HAP-1 (cell line): ENCODE measurements around the gene GEMIN5.
A peak's percentile ranks its signal among the peaks of the same experiment; 100 is the strongest.
"Not testable (repeated sequence)": the region's sequence is repeated elsewhere in the genome, so short reads cannot be mapped to it uniquely, and the experiment has no call there.

Source experiments
- DNase-seq, 2 experiments: peaks; one replicate each; pipeline ENCODE4 v3.0.0-alpha.2; 2016 to 2020; ENCODE audit warnings: low spot score in 2 of 2
- H3K27me3 ChIP-seq: fragments of 250-450 bp; sonication (Bioruptor Pico); 2 replicates; pipeline ENCODE4 v1.5.1; 2020; ENCODE audit warnings: low read depth, mild to moderate bottlenecking, moderate library complexity
- H3K36me3 ChIP-seq: fragments of 250-450 bp; sonication (Bioruptor Pico); replicated peaks from 2 replicates; pipeline ENCODE4 v1.5.1; 2020; ENCODE audit warnings: mild to moderate bottlenecking
- H3K4me1 ChIP-seq: fragments of 250-450 bp; sonication (Bioruptor Pico); 2 replicates; pipeline ENCODE4 v1.5.1; 2020; ENCODE audit warnings: mild to moderate bottlenecking
- H3K4me3 ChIP-seq: fragments of 250-450 bp; sonication (Bioruptor Pico); 2 replicates; pipeline ENCODE4 v1.5.1; 2020; ENCODE audit warnings: mild to moderate bottlenecking, moderate library complexity
- H3K9me3 ChIP-seq: fragments of 250-450 bp; sonication (Bioruptor Pico); 2 replicates; pipeline ENCODE4 v1.5.1; 2020; ENCODE audit warnings: mild to moderate bottlenecking, moderate library complexity
- in situ Hi-C: fragments of 300-500 bp; cut with MboI; formaldehyde crosslinking; loops from 3 replicates; pipeline ENCODE4 v1.14.3; 2020; ENCODE audit warnings: low sequenced_read_pairs, inconsistent platforms, mixed read lengths

Gene GEMIN5

GRCh38 chr5:154937718-154938466 lies at the start of gene GEMIN5:
TSS of gene GEMIN5 (minus strand) at chr5:154938211. CDS start at chr5:154938133, 78 bp downstream.
- peaks cover 13% of the 10 kb centered on the region for H3K4me1 ChIP-seq
- in situ Hi-C loops = no loop called here
- no peaks in the 10 kb centered on the region for H3K9me3 ChIP-seq
- peak within 1 kb of the TSS; percentile 78 for H3K4me3 ChIP-seq
- DNase-seq = peak; percentile 80 to 91
- no peaks in the 10 kb centered on the region for H3K27me3 ChIP-seq
- H3K36me3 ChIP-seq = peaks cover 18% of the 10 kb centered on the region

GRCh38 chr5:154986151-154986550 lies 48.1 kb upstream of the GEMIN5 start:
- Histone ChIP-seq H3K9me3 (no peaks in the 10 kb centered on the region), H3K36me3 (no peaks in the 10 kb centered on the region), H3K4me1 (no peaks in the 10 kb centered on the region; the same call in 1 of the 2 replicates), H3K4me3 (no peak overlapping the region), H3K27me3 (peaks cover 9% of the 10 kb centered on the region)
- in situ Hi-C loops = no loop called here
- DNase-seq = no peak

DNA sequence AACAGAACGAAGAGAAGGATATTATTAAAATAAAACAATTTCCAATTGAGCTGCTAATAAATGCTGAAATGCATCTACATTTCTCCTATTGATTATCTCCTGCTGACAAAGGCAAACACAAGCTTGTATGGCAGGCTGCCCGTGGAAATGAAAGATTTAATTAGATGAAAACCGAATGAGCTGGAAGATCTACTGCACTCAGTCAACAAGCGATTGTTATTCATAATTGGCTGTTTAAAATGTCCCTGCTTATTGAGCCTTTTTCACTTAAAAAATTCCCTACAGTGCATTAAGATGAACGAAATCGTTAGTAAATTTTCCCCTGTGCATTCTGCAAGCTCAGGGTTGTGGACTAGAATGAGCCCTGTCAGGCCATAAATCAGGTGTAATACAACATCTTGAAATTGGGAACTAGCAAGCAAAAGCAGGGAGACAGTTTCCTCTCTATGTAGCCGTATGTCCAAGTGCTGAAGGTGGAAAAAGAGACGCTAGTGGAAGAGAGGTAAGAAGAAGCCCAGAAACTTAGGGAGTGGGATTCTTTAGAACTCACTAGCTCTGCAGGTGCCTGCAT lies 47.0 kb upstream of the GEMIN5 start:
- peak in 1 of 2 experiments; percentile 4 for DNase-seq
- no peaks in the 10 kb centered on the region for H3K9me3 ChIP-seq
- H3K36me3 ChIP-seq = no peaks in the 10 kb centered on the region
- in situ Hi-C loops = no loop called here
- H3K27me3 ChIP-seq = peaks cover 9% of the 10 kb centered on the region
- no peak overlapping the region for H3K4me3 ChIP-seq
- H3K4me1 ChIP-seq = no peaks in the 10 kb centered on the region; the same call in 1 of the 2 replicates

GRCh38 chr5:154978294-154978693 lies 40.3 kb upstream of the GEMIN5 start:
- in situ Hi-C loops, H3K36me3 ChIP-seq, H3K9me3 ChIP-seq, H3K4me3 ChIP-seq, DNase-seq, H3K4me1 ChIP-seq, H3K27me3 ChIP-seq: not testable (repeated sequence)

DNA sequence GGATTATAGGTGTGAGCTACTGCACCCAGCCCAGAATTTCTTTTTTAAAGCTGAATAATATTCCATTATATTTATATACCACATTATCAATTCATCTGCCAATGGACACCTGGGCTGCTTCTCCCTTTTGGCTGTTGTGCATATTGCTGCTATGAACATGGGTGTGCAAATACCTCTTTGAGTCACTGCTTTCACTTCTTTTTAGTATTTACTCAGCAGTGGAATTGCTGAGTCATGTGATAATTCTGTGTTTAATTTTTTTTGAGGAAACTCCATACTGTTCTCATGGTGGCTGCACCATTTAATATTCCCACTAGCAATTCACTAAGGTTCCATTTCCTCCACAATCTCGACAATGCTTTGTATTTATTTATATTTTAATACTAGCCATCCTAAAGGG lies 39.4 kb upstream of the GEMIN5 start:
- in situ Hi-C loops = no loop called here
- Histone ChIP-seq H3K4me3 (no peak overlapping the region), H3K36me3 (no peaks in the 10 kb centered on the region), H3K9me3 (no peaks in the 10 kb centered on the region), H3K27me3 (no peaks in the 10 kb centered on the region), H3K4me1 (no peaks in the 10 kb centered on the region)
- no peak for DNase-seq

- DNase-seq, H3K9me3 ChIP-seq, H3K4me1 ChIP-seq, H3K27me3 ChIP-seq, in situ Hi-C loops, H3K36me3 ChIP-seq, H3K4me3 ChIP-seq: not testable (repeated sequence)
These were observed 38.1 kb upstream of the GEMIN5 start for GRCh38 chr5:154976082-154976481.

DNA sequence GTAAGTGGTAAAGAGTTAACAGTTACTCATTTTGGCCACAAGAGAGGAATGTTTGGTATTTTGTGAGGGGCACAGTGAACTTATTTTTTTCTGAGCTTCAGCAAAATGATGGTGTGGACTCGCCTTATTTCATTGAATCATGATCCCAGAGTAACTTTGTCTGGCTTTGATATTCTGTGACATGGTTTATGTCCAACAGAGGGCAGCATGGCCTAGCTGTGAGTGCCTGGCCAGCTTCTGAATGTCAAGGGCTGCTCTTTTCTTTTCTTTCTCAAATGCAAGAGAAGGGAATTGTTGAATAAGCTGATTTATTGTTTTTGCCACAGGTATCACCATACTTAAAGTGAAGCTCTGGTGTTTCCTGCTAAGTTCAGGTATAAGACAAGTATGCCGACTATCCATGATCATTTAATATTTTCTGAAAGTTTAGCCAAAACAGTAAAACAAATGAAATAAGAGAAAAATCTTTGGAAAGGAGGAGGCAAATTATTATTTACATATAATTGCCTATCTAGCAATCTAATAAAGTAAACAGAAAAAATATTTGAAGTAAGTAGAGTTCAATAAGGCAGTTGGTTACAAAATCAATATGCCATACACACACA lies 34.6 kb upstream of the GEMIN5 start:
- Histone ChIP-seq H3K36me3 (no peaks in the 10 kb centered on the region; the same call in 1 of the 2 replicates), H3K4me3 (no peak overlapping the region), H3K27me3 (no peaks in the 10 kb centered on the region), H3K4me1 (no peaks in the 10 kb centered on the region), H3K9me3 (no peaks in the 10 kb centered on the region)
- in situ Hi-C loops = no loop called here
- DNase-seq = peak; percentile 31 to 58

- in situ Hi-C loops = no loop called here
- Histone ChIP-seq H3K4me3 (no peak overlapping the region), H3K36me3 (peaks cover 5% of the 10 kb centered on the region), H3K27me3 (no peaks in the 10 kb centered on the region), H3K4me1 (no peaks in the 10 kb centered on the region), H3K9me3 (no peaks in the 10 kb centered on the region)
- no peak for DNase-seq
These were observed 33.5 kb upstream of the GEMIN5 start for GRCh38 chr5:154971501-154971900.

GRCh38 chr5:154970759-154971158 lies 32.7 kb upstream of the GEMIN5 start:
- Histone ChIP-seq H3K4me1 (no peaks in the 10 kb centered on the region), H3K36me3 (peaks cover 7% of the 10 kb centered on the region), H3K9me3 (no peaks in the 10 kb centered on the region), H3K4me3 (no peak overlapping the region), H3K27me3 (no peaks in the 10 kb centered on the region)
- in situ Hi-C loops = no loop called here
- no peak for DNase-seq

DNA sequence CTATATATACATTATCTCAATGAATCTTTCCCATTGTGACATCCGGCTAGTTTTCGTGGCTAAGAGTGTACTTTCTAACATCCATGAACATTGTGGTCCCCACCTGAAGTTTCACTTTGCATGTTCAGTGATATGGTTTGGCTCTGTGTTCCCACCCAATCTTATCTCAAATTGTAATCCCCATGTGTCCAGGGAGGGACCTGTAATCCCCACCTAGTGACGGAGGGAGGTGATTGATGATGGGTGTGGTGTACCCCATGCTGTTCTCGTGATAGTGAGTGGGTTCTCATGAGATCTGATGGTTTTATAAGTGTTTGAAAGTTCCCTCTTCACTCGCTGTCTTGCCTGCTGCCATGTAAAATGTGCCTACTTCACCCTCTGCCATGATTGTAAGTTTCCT lies 30.9 kb upstream of the GEMIN5 start:
- H3K9me3 ChIP-seq = no peaks in the 10 kb centered on the region
- H3K4me1 ChIP-seq = no peaks in the 10 kb centered on the region
- peaks cover 7% of the 10 kb centered on the region for H3K36me3 ChIP-seq
- H3K4me3 ChIP-seq = no peak overlapping the region
- DNase-seq = no peak
- no peaks in the 10 kb centered on the region for H3K27me3 ChIP-seq
- in situ Hi-C loops = no loop called here

GRCh38 chr5:154967421-154968024 lies 29.5 kb upstream of the GEMIN5 start:
- DNase-seq = peak; percentile 31 to 32
- in situ Hi-C loops = no loop called here
- H3K4me1 ChIP-seq = no peaks in the 10 kb centered on the region
- no peaks in the 10 kb centered on the region for H3K9me3 ChIP-seq
- H3K27me3 ChIP-seq = no peaks in the 10 kb centered on the region
- H3K36me3 ChIP-seq = peaks cover 7% of the 10 kb centered on the region
- no peak overlapping the region for H3K4me3 ChIP-seq

- Histone ChIP-seq H3K27me3 (no peaks in the 10 kb centered on the region), H3K4me3 (no peak overlapping the region), H3K36me3 (peaks cover 12% of the 10 kb centered on the region), H3K9me3 (no peaks in the 10 kb centered on the region), H3K4me1 (no peaks in the 10 kb centered on the region)
- in situ Hi-C loops = no loop called here
- DNase-seq = no peak
These were observed 28.9 kb upstream of the GEMIN5 start for GRCh38 chr5:154966874-154967273.

DNA sequence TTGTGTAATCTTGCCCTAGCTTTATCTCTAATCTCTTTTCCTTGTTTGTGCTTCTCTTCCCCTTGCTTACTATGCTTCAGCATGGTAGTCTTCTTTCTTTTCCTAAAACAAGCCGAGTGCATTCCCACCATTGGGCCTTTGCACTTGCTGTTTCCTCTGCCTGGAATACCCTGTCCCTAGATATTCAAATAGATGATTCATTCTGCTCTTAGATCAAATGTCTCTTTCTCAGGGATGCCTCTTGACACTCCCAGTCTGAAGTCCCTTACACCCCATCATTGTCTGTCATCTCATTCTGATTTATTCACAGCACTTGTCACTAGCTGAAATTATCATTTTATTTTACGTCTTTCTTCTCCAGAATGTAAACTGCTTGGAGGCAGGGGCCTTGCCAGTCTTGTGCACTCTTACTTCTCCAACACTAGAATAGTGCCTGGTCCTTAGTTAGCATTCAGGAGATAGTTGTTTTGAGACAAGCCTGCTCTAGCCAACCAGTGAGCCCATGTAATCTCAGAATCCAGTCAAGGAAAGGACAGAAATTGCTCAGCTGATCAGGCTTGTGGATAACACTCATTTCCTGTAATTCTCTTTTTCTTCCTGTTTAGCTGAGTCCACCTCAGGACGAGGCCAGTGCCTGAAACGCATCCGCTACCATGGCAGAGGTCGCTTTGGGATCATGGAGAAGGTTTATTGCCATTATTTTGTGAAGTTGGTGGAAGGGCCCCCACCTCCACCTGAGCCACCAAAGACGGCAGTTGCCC lies 28.2 kb upstream of the GEMIN5 start:
- H3K4me1 ChIP-seq = no peaks in the 10 kb centered on the region
- no peak overlapping the region for H3K4me3 ChIP-seq
- H3K27me3 ChIP-seq = no peaks in the 10 kb centered on the region
- no peak for DNase-seq
- in situ Hi-C loops = no loop called here
- peaks cover 15% of the 10 kb centered on the region for H3K36me3 ChIP-seq
- H3K9me3 ChIP-seq = no peaks in the 10 kb centered on the region
